Type B pancreatic cell (in vitro differentiated cells): ENCODE data around the gene ANTXR2. TPM values are rescaled to one million over a fixed set of nuclear protein-coding genes. Genes with fewer than 3 reads are reported as not detected.

Experiments
- DNase-seq: peaks from one replicate; pipeline ENCODE4 v3.0.0; 2021; ENCODE audit warnings: mixed read lengths; ENCODE audit not compliant: unreplicated experiment; ENCODE audit errors: extremely low spot score
- H3K27ac Mint-ChIP-seq: 2 replicates; pipeline ENCODE4 v1.8.0; 2021; ENCODE audit warnings: mild to moderate bottlenecking, mixed read lengths
- H3K27me3 Mint-ChIP-seq: 2 replicates; pipeline ENCODE4 v1.8.0; 2021; ENCODE audit warnings: mixed read lengths
- H3K36me3 Mint-ChIP-seq: 2 replicates; pipeline ENCODE4 v1.8.0; 2021; ENCODE audit warnings: mixed read lengths
- H3K4me1 Mint-ChIP-seq: one replicate; pipeline ENCODE4 v1.8.0; 2021; ENCODE audit warnings: mixed read lengths; ENCODE audit not compliant: unreplicated experiment
- H3K4me3 Mint-ChIP-seq: 2 replicates; pipeline ENCODE4 v1.8.0; 2021; ENCODE audit warnings: mild to moderate bottlenecking, mixed read lengths
- H3K9me3 Mint-ChIP-seq: 2 replicates; pipeline ENCODE4 v1.8.0; 2021; ENCODE audit warnings: mixed read lengths
- total RNA-seq: library from RNA; stranded (reverse); gene quantifications from 2 replicates; pipeline ENCODE4 v1.2.1, GENCODE V29; 2021; ENCODE audit warnings: low replicate concordance
- TF ChIP-seq, protein P1 (sequence below): fragments of 200-600 bp; sonication (generic); conservative IDR thresholded peaks from 2 replicates; pipeline ENCODE4 v1.5.0; 2021; ENCODE audit warnings: antibody characterized with exemption, mild to moderate bottlenecking

Gene ANTXR2
- total RNA-seq, 1 donor from 2014 or later = 30.4 TPM

DNA sequence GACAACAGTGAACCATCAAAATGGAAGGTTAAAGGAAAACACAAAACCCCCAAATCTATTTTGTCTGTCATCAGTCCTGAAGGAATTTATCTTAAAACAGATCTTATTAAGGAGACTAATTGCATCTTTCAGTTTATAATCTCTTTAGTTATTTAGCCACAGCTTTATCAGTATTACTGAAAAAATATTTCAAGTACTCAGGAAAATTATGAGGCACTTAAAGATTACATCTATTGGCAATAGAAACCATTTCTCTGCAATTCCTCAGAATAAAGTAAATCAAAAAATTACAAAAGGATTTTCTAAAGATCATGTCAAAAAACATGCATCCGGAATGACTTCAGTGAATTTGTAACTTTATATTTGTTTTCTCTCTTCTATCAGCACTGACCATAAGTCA lies 35.2 kb downstream of the ANTXR2 start:
- TF ChIP-seq, protein P1, sequence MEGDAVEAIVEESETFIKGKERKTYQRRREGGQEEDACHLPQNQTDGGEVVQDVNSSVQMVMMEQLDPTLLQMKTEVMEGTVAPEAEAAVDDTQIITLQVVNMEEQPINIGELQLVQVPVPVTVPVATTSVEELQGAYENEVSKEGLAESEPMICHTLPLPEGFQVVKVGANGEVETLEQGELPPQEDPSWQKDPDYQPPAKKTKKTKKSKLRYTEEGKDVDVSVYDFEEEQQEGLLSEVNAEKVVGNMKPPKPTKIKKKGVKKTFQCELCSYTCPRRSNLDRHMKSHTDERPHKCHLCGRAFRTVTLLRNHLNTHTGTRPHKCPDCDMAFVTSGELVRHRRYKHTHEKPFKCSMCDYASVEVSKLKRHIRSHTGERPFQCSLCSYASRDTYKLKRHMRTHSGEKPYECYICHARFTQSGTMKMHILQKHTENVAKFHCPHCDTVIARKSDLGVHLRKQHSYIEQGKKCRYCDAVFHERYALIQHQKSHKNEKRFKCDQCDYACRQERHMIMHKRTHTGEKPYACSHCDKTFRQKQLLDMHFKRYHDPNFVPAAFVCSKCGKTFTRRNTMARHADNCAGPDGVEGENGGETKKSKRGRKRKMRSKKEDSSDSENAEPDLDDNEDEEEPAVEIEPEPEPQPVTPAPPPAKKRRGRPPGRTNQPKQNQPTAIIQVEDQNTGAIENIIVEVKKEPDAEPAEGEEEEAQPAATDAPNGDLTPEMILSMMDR = no peak
- no peak for DNase-seq
- no peak overlapping the region for H3K27ac Mint-ChIP-seq
- no peaks in the 10 kb centered on the region for H3K27me3 Mint-ChIP-seq
- peaks cover 7% of the 10 kb centered on the region for H3K4me1 Mint-ChIP-seq
- H3K4me3 Mint-ChIP-seq = no peak overlapping the region
- peaks cover 9% of the 10 kb centered on the region for H3K36me3 Mint-ChIP-seq
- H3K9me3 Mint-ChIP-seq = no peaks in the 10 kb centered on the region

DNA sequence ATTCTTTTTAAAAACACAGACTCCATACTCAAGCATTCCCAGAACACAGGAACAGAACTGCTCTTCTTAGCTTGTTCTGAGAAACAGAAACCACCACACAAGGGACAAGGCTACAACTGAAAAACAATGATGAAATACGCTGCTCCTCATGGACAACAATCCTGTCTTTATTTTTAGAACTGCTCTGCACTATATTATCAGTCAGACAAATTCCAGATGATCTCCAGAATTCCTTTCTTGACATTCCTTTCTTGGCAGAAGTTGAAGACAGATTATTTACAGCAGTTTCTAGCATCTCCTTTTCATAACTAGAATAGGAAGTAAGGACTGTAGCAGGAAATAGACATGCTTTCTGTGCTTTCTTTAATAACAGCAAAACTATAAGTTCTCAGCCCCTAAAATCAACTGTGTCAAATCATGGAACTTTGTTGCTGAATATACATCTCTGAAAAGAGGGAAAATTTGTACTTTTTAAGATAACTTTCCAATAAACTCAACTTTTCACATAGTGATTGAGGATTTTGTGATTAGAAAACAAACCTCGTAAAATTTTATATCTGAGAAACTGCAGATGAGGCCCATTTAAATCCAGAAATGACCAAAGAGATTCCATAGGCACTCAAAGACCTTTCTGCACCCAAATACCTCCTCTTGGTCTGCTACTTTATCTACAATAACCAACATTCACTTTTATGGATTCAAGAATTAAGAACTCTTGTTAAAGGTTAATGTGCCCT lies 35.9 kb downstream of the ANTXR2 start:
- Mint-ChIP-seq H3K27me3 (no peaks in the 10 kb centered on the region), H3K4me3 (no peak overlapping the region), H3K27ac (peak overlapping the region; percentile 53), H3K4me1 (peaks cover 7% of the 10 kb centered on the region), H3K9me3 (no peaks in the 10 kb centered on the region), H3K36me3 (peaks cover 9% of the 10 kb centered on the region)
- TF ChIP-seq, protein P1 = no peak
- no peak for DNase-seq

DNA sequence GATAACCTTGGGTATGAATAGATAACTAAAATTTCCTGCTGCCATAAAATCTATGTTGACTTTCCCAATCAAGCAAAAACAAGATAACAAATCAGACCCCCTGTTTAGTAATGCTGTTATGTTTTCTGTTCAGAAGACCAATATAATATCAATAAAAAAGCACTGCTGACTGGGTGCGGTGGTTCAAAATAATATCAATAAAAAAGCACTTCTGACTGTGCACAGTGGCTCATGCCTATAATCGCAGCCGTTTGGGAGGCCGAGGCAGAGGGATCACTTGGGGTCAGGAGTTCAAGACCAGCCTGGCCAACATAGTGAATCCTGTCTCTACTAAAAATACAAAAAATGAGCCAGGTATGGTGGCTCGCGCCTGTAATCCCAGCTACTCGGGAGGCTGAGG lies 36.7 kb downstream of the ANTXR2 start:
- TF ChIP-seq, protein P1 = no peak
- Mint-ChIP-seq H3K4me3 (no peak overlapping the region), H3K27me3 (no peaks in the 10 kb centered on the region), H3K36me3 (peaks cover 9% of the 10 kb centered on the region), H3K4me1 (peaks cover 7% of the 10 kb centered on the region), H3K9me3 (no peaks in the 10 kb centered on the region), H3K27ac (no peak overlapping the region)
- no peak for DNase-seq

DNA sequence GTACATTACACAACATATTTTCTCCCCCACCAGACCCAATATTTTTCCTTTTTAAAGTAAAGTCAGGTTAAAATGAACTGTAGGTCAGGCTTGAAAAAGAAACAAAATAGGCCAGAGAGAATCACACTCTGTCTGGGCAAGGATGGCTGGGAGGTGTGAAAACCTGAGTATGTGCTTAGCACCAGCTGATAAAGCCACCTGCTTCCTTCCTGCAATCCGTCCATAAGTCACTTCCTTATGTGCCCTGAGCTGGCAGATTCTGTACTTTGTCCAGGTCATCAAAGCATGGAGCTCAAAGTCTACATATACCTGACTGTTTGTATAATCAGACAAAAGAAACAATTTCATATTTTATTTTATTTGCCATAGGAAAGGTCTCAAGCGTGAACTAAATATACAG lies 37.7 kb downstream of the ANTXR2 start:
- TF ChIP-seq, protein P1 = no peak
- Mint-ChIP-seq H3K4me1 (peaks cover 7% of the 10 kb centered on the region), H3K36me3 (peaks cover 9% of the 10 kb centered on the region), H3K27me3 (no peaks in the 10 kb centered on the region), H3K9me3 (no peaks in the 10 kb centered on the region), H3K27ac (no peak overlapping the region), H3K4me3 (no peak overlapping the region)
- DNase-seq = no peak

DNA sequence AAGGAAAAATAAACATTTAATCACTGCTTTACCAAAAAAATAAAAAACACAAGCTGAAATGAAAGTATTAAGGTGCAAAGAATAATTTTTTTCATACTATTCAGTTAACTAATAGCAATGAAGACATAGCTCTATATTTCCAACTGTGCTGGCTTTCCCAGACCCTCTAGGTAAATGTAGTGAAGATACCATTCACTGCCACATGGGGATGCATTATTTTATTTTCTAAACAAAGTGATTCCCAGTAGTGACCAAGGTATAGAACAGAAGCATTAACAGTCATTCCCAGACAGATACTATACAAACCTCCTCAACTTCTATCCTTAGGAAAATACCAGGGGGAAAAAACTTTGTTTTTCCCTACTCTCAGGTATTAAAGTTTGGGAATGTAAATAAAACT lies 39.4 kb downstream of the ANTXR2 start:
- H3K36me3 Mint-ChIP-seq = peaks cover 4% of the 10 kb centered on the region
- H3K27ac Mint-ChIP-seq = no peak overlapping the region
- TF ChIP-seq, protein P1 = peak; percentile 43
- no peak for DNase-seq
- H3K4me3 Mint-ChIP-seq = no peak overlapping the region
- peaks cover 7% of the 10 kb centered on the region for H3K4me1 Mint-ChIP-seq
- no peaks in the 10 kb centered on the region for H3K27me3 Mint-ChIP-seq
- H3K9me3 Mint-ChIP-seq = no peaks in the 10 kb centered on the region
